ENCODE data around the gene TPRKB.
"Not testable (repeated sequence)": the region's sequence is repeated elsewhere in the genome, so short reads cannot be mapped to it uniquely, and the experiment has no call there.

Gene TPRKB

DNA sequence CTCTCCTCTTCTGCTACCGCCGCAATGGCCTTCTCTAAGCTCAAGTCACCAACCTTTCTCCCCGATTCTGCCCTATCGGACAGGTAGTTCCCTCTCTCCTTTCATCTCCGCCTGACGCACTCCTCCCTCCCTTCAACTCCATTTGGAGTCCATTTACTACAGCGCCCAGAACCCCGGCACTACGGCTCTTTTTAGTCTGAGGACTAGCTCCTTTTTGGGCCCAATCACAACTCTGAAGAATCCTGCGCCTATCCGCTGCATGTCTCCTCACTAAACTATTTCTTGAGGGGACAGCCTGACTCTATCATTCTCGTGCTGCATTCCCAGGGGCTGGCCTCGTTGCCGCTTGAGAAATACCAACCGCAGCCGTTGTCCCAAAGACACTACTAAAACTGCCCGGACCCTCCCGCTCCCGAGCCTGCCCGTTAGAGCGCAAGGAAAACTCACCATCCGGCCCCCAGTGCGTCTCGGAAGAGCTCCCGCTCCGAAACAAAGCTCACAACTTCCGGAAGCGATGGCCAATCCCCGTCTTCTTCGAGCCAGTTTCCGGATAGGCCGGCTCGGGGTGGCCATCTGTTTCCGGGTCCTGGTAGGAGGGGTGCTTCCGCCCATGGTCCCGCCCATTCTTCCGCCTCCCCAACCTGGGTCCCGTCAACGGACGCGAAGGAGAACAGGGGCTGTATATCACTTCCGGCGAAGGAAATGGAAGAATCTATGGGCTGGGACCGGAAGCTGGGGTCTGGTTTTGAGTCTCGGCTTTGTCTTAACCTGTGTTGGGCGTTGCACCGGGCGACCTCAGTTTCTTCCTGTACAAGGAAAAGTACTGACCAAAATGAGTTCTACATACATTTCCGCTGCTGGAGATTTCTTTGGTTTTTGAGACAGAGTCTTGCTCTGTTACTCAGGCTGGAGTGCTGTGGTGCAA lies at the start of gene TPRKB:
Gene TPRKB (minus strand): TSS at position 491 of the 925 bp plus-strand sequence. CDS start 2,776 bp downstream, outside the sequence.
- Histone ChIP-seq H3K27me3 (ENCODE audit: control insufficient read depth, insufficient read depth, low read length) (peaks cover 5% of the 10 kb centered on the region; the same call in 1 of the 2 replicates), H3K9me3 (ENCODE audit: control insufficient read depth, insufficient read depth, low read length) (no peaks in the 10 kb centered on the region), H3K36me3 (ENCODE audit: control insufficient read depth, insufficient read depth, low read length) (peaks cover 2% of the 10 kb centered on the region; the same call in 1 of the 2 replicates), H3K4me1 (ENCODE audit: control insufficient read depth, insufficient read depth, low read length) (no peaks in the 10 kb centered on the region), H3K4me3 (ENCODE audit: low read length) (peak within 1 kb of the TSS; percentile 60; the same call in 1 of the 2 replicates), H3K27ac (ENCODE audit: low read length) (no peak within 1 kb of the TSS)
- WGBS (ENCODE audit: insufficient coverage, insufficient read length): no CpG with 5 or more reads among the region's 49 CpGs
- peak; percentile 93 for DNase-seq (ENCODE audit: low read depth, low spot score)

GRCh38 chr2:73783883-73784282 lies 46.7 kb upstream of the TPRKB start, which contains the start of gene C2orf78:
TSS of gene C2orf78 (plus strand) at chr2:73784183. CDS start at chr2:73784310, 127 bp downstream.
- not testable (repeated sequence) for H3K27me3 ChIP-seq (ENCODE audit: control insufficient read depth, insufficient read depth, low read length); H3K9me3 ChIP-seq (ENCODE audit: control insufficient read depth, insufficient read depth, low read length); DNase-seq (ENCODE audit: low read depth, low spot score); H3K36me3 ChIP-seq (ENCODE audit: control insufficient read depth, insufficient read depth, low read length); H3K4me1 ChIP-seq (ENCODE audit: control insufficient read depth, insufficient read depth, low read length); H3K4me3 ChIP-seq (ENCODE audit: low read length); H3K27ac ChIP-seq (ENCODE audit: low read length)
- WGBS (ENCODE audit: insufficient coverage, insufficient read length): no CpG with 5 or more reads among the region's 3 CpGs

GRCh38 chr2:73783402-73783801 lies 46.3 kb upstream of the TPRKB start:
- not testable (repeated sequence) for H3K9me3 ChIP-seq (ENCODE audit: control insufficient read depth, insufficient read depth, low read length); H3K36me3 ChIP-seq (ENCODE audit: control insufficient read depth, insufficient read depth, low read length); H3K27me3 ChIP-seq (ENCODE audit: control insufficient read depth, insufficient read depth, low read length); H3K4me1 ChIP-seq (ENCODE audit: control insufficient read depth, insufficient read depth, low read length); DNase-seq (ENCODE audit: low read depth, low spot score); H3K4me3 ChIP-seq (ENCODE audit: low read length); H3K27ac ChIP-seq (ENCODE audit: low read length)
- no CpG with 5 or more reads among the region's 15 CpGs for WGBS (ENCODE audit: insufficient coverage, insufficient read length)

- Histone ChIP-seq H3K4me3 (ENCODE audit: low read length) (no peak overlapping the region; the same call in 1 of the 2 replicates), H3K27ac (ENCODE audit: low read length) (no peak overlapping the region), H3K4me1 (ENCODE audit: control insufficient read depth, insufficient read depth, low read length) (no peaks in the 10 kb centered on the region), H3K27me3 (ENCODE audit: control insufficient read depth, insufficient read depth, low read length) (no peaks in the 10 kb centered on the region), H3K36me3 (ENCODE audit: control insufficient read depth, insufficient read depth, low read length) (no peaks in the 10 kb centered on the region), H3K9me3 (ENCODE audit: control insufficient read depth, insufficient read depth, low read length) (no peaks in the 10 kb centered on the region)
- no peak for DNase-seq (ENCODE audit: low read depth, low spot score)
- WGBS (ENCODE audit: insufficient coverage, insufficient read length): no CpG with 5 or more reads among the region's 7 CpGs
These were observed 43.1 kb upstream of the TPRKB start for GRCh38 chr2:73780237-73780582.

- H3K36me3 ChIP-seq (ENCODE audit: control insufficient read depth, insufficient read depth, low read length): no peaks in the 10 kb centered on the region
- no peaks in the 10 kb centered on the region for H3K9me3 ChIP-seq (ENCODE audit: control insufficient read depth, insufficient read depth, low read length)
- DNase-seq (ENCODE audit: low read depth, low spot score): peak; percentile 87
- H3K27me3 ChIP-seq (ENCODE audit: control insufficient read depth, insufficient read depth, low read length): no peaks in the 10 kb centered on the region
- H3K27ac ChIP-seq (ENCODE audit: low read length): no peak within 1 kb of the TSS
- peak within 1 kb of the TSS; percentile 84; the same call in 1 of the 2 replicates for H3K4me3 ChIP-seq (ENCODE audit: low read length)
- WGBS (ENCODE audit: insufficient coverage, insufficient read length): no CpG with 5 or more reads among the region's 40 CpGs
- H3K4me1 ChIP-seq (ENCODE audit: control insufficient read depth, insufficient read depth, low read length): no peaks in the 10 kb centered on the region
These were observed 42.5 kb upstream of the TPRKB start, which contains the start of gene DUSP11 for GRCh38 chr2:73779467-73780236. TSS of gene DUSP11 (minus strand) at chr2:73780103. CDS start at chr2:73779974, 129 bp downstream.

- H3K27me3 ChIP-seq (ENCODE audit: control insufficient read depth, insufficient read depth, low read length); H3K36me3 ChIP-seq (ENCODE audit: control insufficient read depth, insufficient read depth, low read length); H3K27ac ChIP-seq (ENCODE audit: low read length); H3K9me3 ChIP-seq (ENCODE audit: control insufficient read depth, insufficient read depth, low read length); DNase-seq (ENCODE audit: low read depth, low spot score); H3K4me1 ChIP-seq (ENCODE audit: control insufficient read depth, insufficient read depth, low read length): not testable (repeated sequence)
- H3K4me3 ChIP-seq (ENCODE audit: low read length): peak overlapping the region; percentile 84; the same call in 1 of the 2 replicates
- WGBS (ENCODE audit: insufficient coverage, insufficient read length): no CpG with 5 or more reads among the region's 18 CpGs
These were observed 41.8 kb upstream of the TPRKB start for GRCh38 chr2:73778867-73779466.

DNA sequence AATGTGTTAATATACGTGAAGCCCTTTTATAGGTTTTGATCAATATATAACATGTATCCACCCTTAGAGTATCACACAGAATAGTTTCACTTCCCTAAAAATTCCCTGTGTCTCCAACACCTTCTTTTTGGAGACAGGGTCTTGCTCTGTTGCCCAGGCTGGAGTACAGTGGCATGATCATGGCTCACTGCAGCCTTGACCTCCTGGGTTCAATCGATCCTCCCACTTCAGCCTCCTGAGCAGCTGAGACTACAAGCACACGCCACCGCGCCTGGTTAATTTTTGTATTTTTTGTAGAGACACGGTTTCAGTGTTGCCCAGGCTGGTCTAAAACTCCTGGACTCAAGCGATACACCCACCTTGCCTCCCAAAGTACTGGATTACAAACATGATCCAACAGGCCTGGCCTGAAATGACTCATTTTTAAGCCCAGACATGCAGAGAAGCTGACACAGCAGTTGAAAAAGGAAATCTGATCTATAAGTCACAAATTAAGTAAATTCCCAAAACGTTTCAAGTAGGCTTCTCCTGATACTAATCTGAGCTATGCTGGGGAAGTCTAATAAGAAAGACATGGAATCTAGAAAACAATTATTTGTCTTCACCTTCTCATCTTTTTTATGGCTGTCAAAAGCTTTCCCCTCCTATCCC lies 39.8 kb upstream of the TPRKB start:
- Histone ChIP-seq H3K4me3 (ENCODE audit: low read length) (no peak overlapping the region), H3K27ac (ENCODE audit: low read length) (no peak overlapping the region), H3K27me3 (ENCODE audit: control insufficient read depth, insufficient read depth, low read length) (no peaks in the 10 kb centered on the region), H3K36me3 (ENCODE audit: control insufficient read depth, insufficient read depth, low read length) (no peaks in the 10 kb centered on the region), H3K4me1 (ENCODE audit: control insufficient read depth, insufficient read depth, low read length) (no peaks in the 10 kb centered on the region), H3K9me3 (ENCODE audit: control insufficient read depth, insufficient read depth, low read length) (no peaks in the 10 kb centered on the region)
- DNase-seq (ENCODE audit: low read depth, low spot score): no peak
- no CpG with 5 or more reads among the region's 8 CpGs for WGBS (ENCODE audit: insufficient coverage, insufficient read length)

GRCh38 chr2:73776381-73776780 lies 39.2 kb upstream of the TPRKB start:
- DNase-seq (ENCODE audit: low read depth, low spot score): no peak
- H3K27me3 ChIP-seq (ENCODE audit: control insufficient read depth, insufficient read depth, low read length): no peaks in the 10 kb centered on the region
- no peak overlapping the region for H3K4me3 ChIP-seq (ENCODE audit: low read length)
- H3K4me1 ChIP-seq (ENCODE audit: control insufficient read depth, insufficient read depth, low read length): no peaks in the 10 kb centered on the region
- no peaks in the 10 kb centered on the region for H3K36me3 ChIP-seq (ENCODE audit: control insufficient read depth, insufficient read depth, low read length)
- H3K27ac ChIP-seq (ENCODE audit: low read length): no peak overlapping the region
- no peaks in the 10 kb centered on the region for H3K9me3 ChIP-seq (ENCODE audit: control insufficient read depth, insufficient read depth, low read length)
- no CpG with 5 or more reads among the region's 4 CpGs for WGBS (ENCODE audit: insufficient coverage, insufficient read length)

- Histone ChIP-seq H3K4me1 (ENCODE audit: control insufficient read depth, insufficient read depth, low read length) (no peaks in the 10 kb centered on the region), H3K27ac (ENCODE audit: low read length) (no peak overlapping the region), H3K27me3 (ENCODE audit: control insufficient read depth, insufficient read depth, low read length) (no peaks in the 10 kb centered on the region), H3K36me3 (ENCODE audit: control insufficient read depth, insufficient read depth, low read length) (no peaks in the 10 kb centered on the region), H3K4me3 (ENCODE audit: low read length) (no peak overlapping the region), H3K9me3 (ENCODE audit: control insufficient read depth, insufficient read depth, low read length) (no peaks in the 10 kb centered on the region)
- no peak for DNase-seq (ENCODE audit: low read depth, low spot score)
These were observed 35.7 kb upstream of the TPRKB start for GRCh38 chr2:73772819-73773218.

- no peak for DNase-seq (ENCODE audit: low read depth, low spot score)
- Histone ChIP-seq H3K27me3 (ENCODE audit: control insufficient read depth, insufficient read depth, low read length) (no peaks in the 10 kb centered on the region), H3K4me3 (ENCODE audit: low read length) (no peak overlapping the region), H3K36me3 (ENCODE audit: control insufficient read depth, insufficient read depth, low read length) (no peaks in the 10 kb centered on the region; the same call in 1 of the 2 replicates), H3K4me1 (ENCODE audit: control insufficient read depth, insufficient read depth, low read length) (no peaks in the 10 kb centered on the region), H3K27ac (ENCODE audit: low read length) (no peak overlapping the region), H3K9me3 (ENCODE audit: control insufficient read depth, insufficient read depth, low read length) (no peaks in the 10 kb centered on the region)
- no CpG with 5 or more reads among the region's 3 CpGs for WGBS (ENCODE audit: insufficient coverage, insufficient read length)
These were observed 33.6 kb upstream of the TPRKB start for GRCh38 chr2:73770725-73771124.
